ENCODE data around the gene KRT83.
"Not testable (repeated sequence)": the region's sequence is repeated elsewhere in the genome, so short reads cannot be mapped to it uniquely, and the experiment has no call there.

The KRT83 gene

DNA sequence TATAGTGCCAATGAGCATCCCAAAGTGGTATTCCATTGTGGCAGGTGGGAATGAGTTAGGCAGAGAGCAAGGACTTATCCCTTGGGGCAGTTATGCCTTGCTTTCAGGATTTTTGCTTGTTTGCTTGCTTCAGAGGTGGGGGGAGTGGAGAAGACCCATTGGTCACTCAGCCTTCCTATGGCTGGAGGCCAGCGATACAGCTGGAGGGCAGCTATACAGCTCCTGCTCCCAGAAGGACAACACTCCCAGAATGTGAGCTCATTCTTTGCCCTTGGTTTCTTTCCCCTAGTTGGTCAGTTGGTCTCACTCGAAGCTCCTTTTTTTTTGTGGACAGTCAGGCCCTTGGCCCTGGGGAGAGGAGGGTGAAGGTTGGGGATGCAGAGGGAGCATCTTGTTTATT lies 14.5 kb downstream of the KRT83 start:
- no peaks in the 10 kb centered on the region for H4K20me1 ChIP-seq (ENCODE audit: low read depth, low read length)
- no peak overlapping the region for H3K9ac ChIP-seq (ENCODE audit: low read length)
- H3F3A ChIP-seq (ENCODE audit: insufficient read depth): no peaks in the 10 kb centered on the region
- no peaks in the 10 kb centered on the region for H3K9me3 ChIP-seq (ENCODE audit: insufficient read depth, low read length)
- no peak overlapping the region for H3K4me2 ChIP-seq (ENCODE audit: low read depth, low read length, poor library complexity, severe bottlenecking)
- no peaks in the 10 kb centered on the region for H3K9me2 ChIP-seq (replicated peaks; ENCODE audit: insufficient read depth, low read length)
- TF ChIP-seq EZH2phosphoT487 (conservative IDR thresholded peaks at IDR 0.05; ENCODE audit: low read length): no peak
- TF ChIP-seq, protein P1, sequence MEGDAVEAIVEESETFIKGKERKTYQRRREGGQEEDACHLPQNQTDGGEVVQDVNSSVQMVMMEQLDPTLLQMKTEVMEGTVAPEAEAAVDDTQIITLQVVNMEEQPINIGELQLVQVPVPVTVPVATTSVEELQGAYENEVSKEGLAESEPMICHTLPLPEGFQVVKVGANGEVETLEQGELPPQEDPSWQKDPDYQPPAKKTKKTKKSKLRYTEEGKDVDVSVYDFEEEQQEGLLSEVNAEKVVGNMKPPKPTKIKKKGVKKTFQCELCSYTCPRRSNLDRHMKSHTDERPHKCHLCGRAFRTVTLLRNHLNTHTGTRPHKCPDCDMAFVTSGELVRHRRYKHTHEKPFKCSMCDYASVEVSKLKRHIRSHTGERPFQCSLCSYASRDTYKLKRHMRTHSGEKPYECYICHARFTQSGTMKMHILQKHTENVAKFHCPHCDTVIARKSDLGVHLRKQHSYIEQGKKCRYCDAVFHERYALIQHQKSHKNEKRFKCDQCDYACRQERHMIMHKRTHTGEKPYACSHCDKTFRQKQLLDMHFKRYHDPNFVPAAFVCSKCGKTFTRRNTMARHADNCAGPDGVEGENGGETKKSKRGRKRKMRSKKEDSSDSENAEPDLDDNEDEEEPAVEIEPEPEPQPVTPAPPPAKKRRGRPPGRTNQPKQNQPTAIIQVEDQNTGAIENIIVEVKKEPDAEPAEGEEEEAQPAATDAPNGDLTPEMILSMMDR (IDR thresholded peaks at IDR 0.05; ENCODE audit: insufficient read depth, low read length, poor library complexity, severe bottlenecking): no peak
- no peak overlapping the region for H3K4me3 ChIP-seq (ENCODE audit: insufficient read depth, low read length, poor library complexity, severe bottlenecking)
- H2AFZ ChIP-seq (ENCODE audit: low read depth, low read length, severe bottlenecking): no peak overlapping the region
- no peaks in the 10 kb centered on the region for H3K79me2 ChIP-seq (ENCODE audit: insufficient read depth, low read length)
- H3K27me3 ChIP-seq (ENCODE audit: low read length): no peaks in the 10 kb centered on the region; the same call in 1 of the 2 replicates
- H3K36me3 ChIP-seq (ENCODE audit: low read length): no peaks in the 10 kb centered on the region
- no peak overlapping the region for H3K27ac ChIP-seq (ENCODE audit: low read depth, low read length)

DNA sequence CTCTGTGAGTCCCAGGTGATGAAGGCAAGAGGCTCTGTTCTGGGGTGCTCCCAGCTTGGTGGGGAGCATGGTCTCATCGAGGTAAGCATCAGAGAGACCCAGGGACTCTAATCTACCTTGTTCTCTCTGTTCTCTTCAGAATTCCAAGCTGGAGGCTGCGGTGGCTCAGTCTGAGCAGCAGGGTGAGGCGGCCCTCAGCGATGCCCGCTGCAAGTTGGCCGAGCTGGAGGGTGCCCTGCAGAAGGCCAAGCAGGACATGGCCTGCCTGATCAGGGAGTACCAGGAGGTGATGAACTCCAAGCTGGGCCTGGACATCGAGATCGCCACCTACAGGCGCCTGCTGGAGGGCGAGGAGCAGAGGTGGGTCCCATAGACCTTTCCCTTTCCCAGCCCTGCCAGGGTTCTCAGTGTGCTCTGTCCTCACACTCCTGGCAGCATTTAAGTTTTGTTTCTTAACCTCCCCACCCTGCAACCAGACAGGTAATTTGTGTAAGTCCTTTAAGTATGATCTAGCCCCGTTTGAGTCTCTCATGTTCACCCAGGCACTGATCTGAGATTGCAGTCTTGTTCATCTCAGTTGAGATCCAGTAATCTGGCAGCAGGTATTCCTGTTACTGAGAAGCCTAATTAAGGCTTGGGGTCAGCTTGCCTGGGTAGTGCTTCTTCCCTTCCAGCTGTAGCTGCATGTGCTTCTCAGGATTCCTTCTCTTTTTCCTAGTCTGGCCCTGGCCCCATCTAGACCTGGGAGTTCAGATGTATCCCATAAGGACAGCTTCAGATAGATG lies 15.1 kb downstream of the KRT83 start:
- Histone ChIP-seq H3K9me2 (replicated peaks; ENCODE audit: insufficient read depth, low read length) (no peaks in the 10 kb centered on the region), H3K9ac (ENCODE audit: low read length) (no peak overlapping the region), H3K4me2 (ENCODE audit: low read depth, low read length, poor library complexity, severe bottlenecking) (no peak overlapping the region), H3K4me3 (ENCODE audit: insufficient read depth, low read length, poor library complexity, severe bottlenecking) (no peak overlapping the region), H3K79me2 (ENCODE audit: insufficient read depth, low read length) (no peaks in the 10 kb centered on the region), H3K27me3 (ENCODE audit: low read length) (no peaks in the 10 kb centered on the region; the same call in 1 of the 2 replicates), H3K36me3 (ENCODE audit: low read length) (no peaks in the 10 kb centered on the region), H2AFZ (ENCODE audit: low read depth, low read length, severe bottlenecking) (no peak overlapping the region), H3K9me3 (ENCODE audit: insufficient read depth, low read length) (no peaks in the 10 kb centered on the region), H4K20me1 (ENCODE audit: low read depth, low read length) (no peaks in the 10 kb centered on the region), H3K27ac (ENCODE audit: low read depth, low read length) (no peak overlapping the region), H3F3A (ENCODE audit: insufficient read depth) (no peaks in the 10 kb centered on the region)
- TF ChIP-seq, protein P1 (IDR thresholded peaks at IDR 0.05; ENCODE audit: insufficient read depth, low read length, poor library complexity, severe bottlenecking): no peak
- no peak for TF ChIP-seq EZH2phosphoT487 (conservative IDR thresholded peaks at IDR 0.05; ENCODE audit: low read length)

DNA sequence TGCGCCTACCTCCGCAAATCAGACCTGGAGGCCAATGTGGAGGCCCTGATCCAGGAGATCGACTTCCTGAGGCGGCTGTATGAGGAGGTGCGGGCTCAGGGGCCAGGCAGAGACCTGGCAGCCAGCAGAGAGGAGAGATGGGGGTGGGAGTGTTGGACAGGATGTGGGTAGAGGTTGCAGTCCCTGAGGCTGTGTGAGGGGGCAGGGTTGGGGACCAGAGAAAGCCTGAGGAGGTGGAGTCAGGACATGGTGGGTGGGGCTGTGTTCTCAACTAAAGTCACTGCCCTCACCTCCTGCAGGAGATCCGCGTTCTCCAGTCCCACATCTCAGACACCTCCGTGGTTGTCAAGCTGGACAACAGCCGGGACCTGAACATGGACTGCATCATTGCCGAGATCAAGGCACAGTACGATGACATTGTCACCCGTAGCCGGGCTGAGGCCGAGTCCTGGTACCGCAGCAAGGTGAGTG lies 16.2 kb downstream of the KRT83 start:
- not testable (repeated sequence) for H3K27ac ChIP-seq (ENCODE audit: low read depth, low read length); H3K27me3 ChIP-seq (ENCODE audit: low read length); H3K9me3 ChIP-seq (ENCODE audit: insufficient read depth, low read length); H3K36me3 ChIP-seq (ENCODE audit: low read length); H3K9ac ChIP-seq (ENCODE audit: low read length); H2AFZ ChIP-seq (ENCODE audit: low read depth, low read length, severe bottlenecking); H3F3A ChIP-seq (ENCODE audit: insufficient read depth); H3K79me2 ChIP-seq (ENCODE audit: insufficient read depth, low read length); H3K9me2 ChIP-seq (replicated peaks; ENCODE audit: insufficient read depth, low read length); H3K4me3 ChIP-seq (ENCODE audit: insufficient read depth, low read length, poor library complexity, severe bottlenecking); H3K4me2 ChIP-seq (ENCODE audit: low read depth, low read length, poor library complexity, severe bottlenecking); H4K20me1 ChIP-seq (ENCODE audit: low read depth, low read length)

DNA sequence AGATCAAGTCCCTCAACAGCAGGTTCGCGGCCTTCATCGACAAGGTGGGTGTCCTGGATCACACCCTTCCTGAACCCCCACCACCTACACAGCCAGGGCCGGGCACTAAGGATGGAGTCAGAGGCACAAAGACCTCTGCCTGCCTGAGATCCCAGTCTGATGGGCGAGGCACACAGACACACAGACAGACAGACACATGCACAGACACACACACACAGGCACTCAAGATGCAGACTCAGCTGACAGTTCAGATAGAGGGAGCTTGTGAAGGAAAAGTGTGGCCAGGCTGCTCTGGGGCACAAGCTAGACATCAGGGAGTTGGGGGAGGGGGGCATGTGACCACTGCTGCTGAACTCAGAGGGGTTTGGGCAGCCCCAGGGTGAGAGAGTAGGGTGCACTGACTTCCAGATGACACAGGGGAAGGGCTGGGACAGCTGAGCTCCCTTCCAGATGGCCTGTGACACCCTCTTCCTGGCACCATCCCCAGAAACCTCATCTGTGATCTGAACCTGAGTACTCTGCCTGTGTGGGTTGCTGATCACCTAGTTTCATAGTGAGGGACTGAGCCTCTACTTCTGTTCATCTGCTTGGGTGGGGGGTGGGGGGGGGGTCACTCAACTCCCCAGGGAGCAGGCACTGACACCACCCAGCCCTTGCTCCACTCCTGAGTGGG lies 18.8 kb downstream of the KRT83 start:
- H3K36me3 ChIP-seq (ENCODE audit: low read length); H3K4me3 ChIP-seq (ENCODE audit: insufficient read depth, low read length, poor library complexity, severe bottlenecking); H3K4me2 ChIP-seq (ENCODE audit: low read depth, low read length, poor library complexity, severe bottlenecking); H3F3A ChIP-seq (ENCODE audit: insufficient read depth); H3K27me3 ChIP-seq (ENCODE audit: low read length); H3K79me2 ChIP-seq (ENCODE audit: insufficient read depth, low read length); H2AFZ ChIP-seq (ENCODE audit: low read depth, low read length, severe bottlenecking); H3K9ac ChIP-seq (ENCODE audit: low read length); H3K27ac ChIP-seq (ENCODE audit: low read depth, low read length); H3K9me2 ChIP-seq (replicated peaks; ENCODE audit: insufficient read depth, low read length); H4K20me1 ChIP-seq (ENCODE audit: low read depth, low read length); H3K9me3 ChIP-seq (ENCODE audit: insufficient read depth, low read length): not testable (repeated sequence)

DNA sequence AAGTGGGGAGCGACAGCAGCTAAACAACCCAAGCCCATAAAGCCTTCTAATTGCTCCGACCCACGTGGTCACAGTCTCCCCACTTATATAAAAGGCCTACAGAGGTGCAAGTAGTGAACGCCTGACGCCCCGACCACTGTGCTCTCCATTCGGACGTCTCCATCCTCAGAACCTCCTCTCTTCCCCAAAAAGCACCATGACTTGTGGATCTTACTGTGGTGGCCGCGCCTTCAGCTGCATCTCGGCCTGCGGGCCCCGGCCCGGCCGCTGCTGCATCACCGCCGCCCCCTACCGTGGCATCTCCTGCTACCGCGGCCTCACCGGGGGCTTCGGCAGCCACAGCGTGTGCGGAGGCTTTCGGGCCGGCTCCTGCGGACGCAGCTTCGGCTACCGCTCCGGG lies 19.5 kb downstream of the KRT83 start:
- H4K20me1 ChIP-seq (ENCODE audit: low read depth, low read length); H3K36me3 ChIP-seq (ENCODE audit: low read length); H3K27me3 ChIP-seq (ENCODE audit: low read length); H3F3A ChIP-seq (ENCODE audit: insufficient read depth); H3K4me2 ChIP-seq (ENCODE audit: low read depth, low read length, poor library complexity, severe bottlenecking); H3K9ac ChIP-seq (ENCODE audit: low read length); H3K9me2 ChIP-seq (replicated peaks; ENCODE audit: insufficient read depth, low read length); H3K27ac ChIP-seq (ENCODE audit: low read depth, low read length); H2AFZ ChIP-seq (ENCODE audit: low read depth, low read length, severe bottlenecking); H3K9me3 ChIP-seq (ENCODE audit: insufficient read depth, low read length); H3K79me2 ChIP-seq (ENCODE audit: insufficient read depth, low read length); H3K4me3 ChIP-seq (ENCODE audit: insufficient read depth, low read length, poor library complexity, severe bottlenecking): not testable (repeated sequence)
